DND-41 (cell line): ENCODE results near the gene ABCA13.

Source experiments
- CTCF ChIP-seq: IDR thresholded peaks from 2 replicates; pipeline ENCODE4 v1.5.1; 2012; ENCODE audit warnings: borderline replicate concordance, low read length, moderate library complexity, mild to moderate bottlenecking; ENCODE audit not compliant: poor library complexity, severe bottlenecking; ENCODE audit errors: extremely low read depth
- EZH2 ChIP-seq: IDR thresholded peaks from 3 replicates; pipeline ENCODE4 v1.6.1; 2012; ENCODE audit warnings: borderline replicate concordance, low read depth, mild to moderate bottlenecking, moderate library complexity, low read length, inconsistent platforms; ENCODE audit not compliant: severe bottlenecking

GRCh38 chr7:48279420-48279819 lies 108.2 kb downstream of the ABCA13 start:
- TF ChIP-seq CTCF, result no peak
- no peak for TF ChIP-seq EZH2
